ENCODE results near the gene HELZ. TPM values are rescaled to one million over a fixed set of nuclear protein-coding genes. Genes with fewer than 3 reads are reported as not detected.

The HELZ gene
- total RNA-seq, 1 experiment from 2014 or later = 31.3 TPM

DNA sequence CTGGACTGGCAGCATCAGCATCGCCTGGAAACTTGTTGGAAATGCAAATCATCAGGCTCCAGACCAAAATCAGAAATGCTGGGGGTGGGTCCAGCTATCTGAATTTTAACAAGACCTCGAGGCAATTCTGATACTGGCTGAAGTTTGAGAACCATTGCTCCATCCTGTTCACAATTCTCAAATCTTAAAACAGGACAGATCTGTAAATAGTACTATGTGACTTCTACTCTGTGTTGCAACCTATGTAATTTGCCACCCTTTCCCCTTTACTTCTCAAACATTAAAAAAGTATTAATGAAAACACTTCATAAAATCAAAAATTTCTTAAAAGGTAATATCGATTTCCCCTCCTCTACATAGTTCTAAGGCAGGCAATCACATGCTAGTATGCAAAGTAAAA is 172.1 kb downstream of the HELZ start:
- Histone ChIP-seq H3F3A (ENCODE audit: low read length, unreplicated experiment) (no peaks in the 10 kb centered on the region), H3K4me2 (ENCODE audit: low read length) (no peak overlapping the region), H3K36me3 (ENCODE audit: low read depth, low read length) (no peaks in the 10 kb centered on the region), H4K20me1 (ENCODE audit: low read length) (no peaks in the 10 kb centered on the region), H3K27ac (ENCODE audit: low read length) (no peak overlapping the region), H3K27me3 (ENCODE audit: low read length) (no peaks in the 10 kb centered on the region), H3K79me2 (ENCODE audit: low read length) (no peaks in the 10 kb centered on the region), H3K9ac (ENCODE audit: low read length) (no peak overlapping the region), H2AFZ (ENCODE audit: low read length) (no peak overlapping the region), H3K4me1 (ENCODE audit: insufficient read depth, low read length) (no peaks in the 10 kb centered on the region), H3K9me3 (ENCODE audit: low read length) (no peaks in the 10 kb centered on the region), H3K4me3 (ENCODE audit: low read length) (no peak overlapping the region), H3K9me2 (replicated peaks; ENCODE audit: low read length) (no peaks in the 10 kb centered on the region)
- DNase-seq (no peak), ATAC-seq (no peak)
- no TSS peak for BruUV-seq (replicated peaks)
- intact Hi-C loops (cut with micrococcal nuclease) = no loop called here
- ChIA-PET CTCF (no interaction called here), POLR2A (ENCODE audit: unreplicated experiment) (no interaction called here)
- TF ChIP-seq EZH2phosphoT487 (IDR thresholded peaks at IDR 0.05; ENCODE audit: borderline replicate concordance, low read length) (no peak), EZH2 (IDR thresholded peaks at IDR 0.05; ENCODE audit: low read length, unreplicated experiment) (no peak)
- TF ChIP-seq, protein P1, sequence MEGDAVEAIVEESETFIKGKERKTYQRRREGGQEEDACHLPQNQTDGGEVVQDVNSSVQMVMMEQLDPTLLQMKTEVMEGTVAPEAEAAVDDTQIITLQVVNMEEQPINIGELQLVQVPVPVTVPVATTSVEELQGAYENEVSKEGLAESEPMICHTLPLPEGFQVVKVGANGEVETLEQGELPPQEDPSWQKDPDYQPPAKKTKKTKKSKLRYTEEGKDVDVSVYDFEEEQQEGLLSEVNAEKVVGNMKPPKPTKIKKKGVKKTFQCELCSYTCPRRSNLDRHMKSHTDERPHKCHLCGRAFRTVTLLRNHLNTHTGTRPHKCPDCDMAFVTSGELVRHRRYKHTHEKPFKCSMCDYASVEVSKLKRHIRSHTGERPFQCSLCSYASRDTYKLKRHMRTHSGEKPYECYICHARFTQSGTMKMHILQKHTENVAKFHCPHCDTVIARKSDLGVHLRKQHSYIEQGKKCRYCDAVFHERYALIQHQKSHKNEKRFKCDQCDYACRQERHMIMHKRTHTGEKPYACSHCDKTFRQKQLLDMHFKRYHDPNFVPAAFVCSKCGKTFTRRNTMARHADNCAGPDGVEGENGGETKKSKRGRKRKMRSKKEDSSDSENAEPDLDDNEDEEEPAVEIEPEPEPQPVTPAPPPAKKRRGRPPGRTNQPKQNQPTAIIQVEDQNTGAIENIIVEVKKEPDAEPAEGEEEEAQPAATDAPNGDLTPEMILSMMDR (conservative IDR thresholded peaks at IDR 0.05; ENCODE audit: low read depth, low read length) = no peak

DNA sequence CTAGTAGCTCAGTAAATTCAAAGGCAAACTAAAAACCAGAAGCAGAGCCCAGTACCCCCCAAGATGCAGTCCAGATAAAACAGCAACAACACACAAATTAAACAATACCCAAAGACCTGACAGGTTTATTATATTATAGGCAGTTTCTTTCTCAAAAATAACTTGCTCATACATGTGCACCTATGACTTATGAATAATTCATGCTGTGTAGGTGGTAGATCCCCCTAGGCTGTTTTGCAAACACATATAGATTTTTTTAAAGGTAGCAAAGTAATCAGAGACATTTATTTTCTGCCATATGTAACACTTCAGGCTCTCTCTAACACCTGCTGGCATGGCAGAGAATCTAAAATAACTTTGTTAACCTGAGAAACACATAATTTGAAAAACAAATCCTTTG is 173.4 kb downstream of the HELZ start:
- ATAC-seq = no peak
- CTCF ChIA-PET = no interaction called here
- TF ChIP-seq, protein P1 (conservative IDR thresholded peaks at IDR 0.05; ENCODE audit: low read depth, low read length) = no peak
- no peak for TF ChIP-seq EZH2 (IDR thresholded peaks at IDR 0.05; ENCODE audit: low read length, unreplicated experiment)
- no peak for TF ChIP-seq EZH2phosphoT487 (IDR thresholded peaks at IDR 0.05; ENCODE audit: borderline replicate concordance, low read length)

DNA sequence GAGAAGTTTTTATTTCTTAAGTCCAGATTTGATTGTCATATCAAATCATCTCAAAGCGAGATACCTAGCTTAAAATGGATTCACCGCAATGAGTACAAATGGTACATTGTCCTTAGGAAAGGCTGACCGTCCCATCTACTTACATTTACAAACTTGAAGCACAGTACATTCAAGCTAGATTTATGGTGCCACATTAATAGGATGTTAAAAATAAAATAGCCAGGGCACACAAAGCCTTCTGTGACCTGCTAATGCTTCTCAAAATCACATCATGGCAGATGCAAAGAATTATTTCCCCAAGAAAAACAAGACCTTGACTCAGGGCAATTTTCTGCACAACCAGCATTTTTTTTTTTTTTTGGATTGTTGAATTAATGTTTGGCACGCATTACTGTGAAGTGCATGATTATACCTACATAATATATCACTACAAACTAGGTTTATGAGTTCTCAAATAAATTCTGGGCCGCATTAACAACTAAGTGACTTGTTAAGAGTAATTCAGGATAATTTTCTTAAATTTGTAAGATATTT is 175.3 kb downstream of the HELZ start:
- POLR2A ChIA-PET (ENCODE audit: unreplicated experiment) = no interaction called here
- BruUV-seq (replicated peaks) = no TSS peak
- CTCF ChIA-PET = interaction anchor here (0.7 kb wide), 1 partner anchor 89 kb away, joined by 6 read pairs; no protein-coding TSS in a partner anchor

More for the DNA sequence above, 173.4 kb downstream of the HELZ start:
- H3K9me2 ChIP-seq (replicated peaks; ENCODE audit: low read length) = no peaks in the 10 kb centered on the region
- H3F3A ChIP-seq (ENCODE audit: low read length, unreplicated experiment) = no peaks in the 10 kb centered on the region
- no peaks in the 10 kb centered on the region for H3K4me1 ChIP-seq (ENCODE audit: insufficient read depth, low read length)
- intact Hi-C loops (cut with micrococcal nuclease) = no loop called here
- H2AFZ ChIP-seq (ENCODE audit: low read length) = no peak overlapping the region
- no peak overlapping the region for H3K4me3 ChIP-seq (ENCODE audit: low read length)
- H4K20me1 ChIP-seq (ENCODE audit: low read length) = no peaks in the 10 kb centered on the region
- no peaks in the 10 kb centered on the region for H3K27me3 ChIP-seq (ENCODE audit: low read length)
- H3K4me2 ChIP-seq (ENCODE audit: low read length) = no peak overlapping the region
- no peaks in the 10 kb centered on the region for H3K36me3 ChIP-seq (ENCODE audit: low read depth, low read length)
- no peak for DNase-seq
- no peaks in the 10 kb centered on the region for H3K9me3 ChIP-seq (ENCODE audit: low read length)
- H3K27ac ChIP-seq (ENCODE audit: low read length) = no peak overlapping the region
- no peak overlapping the region for H3K9ac ChIP-seq (ENCODE audit: low read length)
- POLR2A ChIA-PET (ENCODE audit: unreplicated experiment) = no interaction called here
- no peaks in the 10 kb centered on the region for H3K79me2 ChIP-seq (ENCODE audit: low read length)
- no TSS peak for BruUV-seq (replicated peaks)

More for the DNA sequence above, 175.3 kb downstream of the HELZ start:
- intact Hi-C loops (cut with micrococcal nuclease) = no loop called here
- Histone ChIP-seq H2AFZ (ENCODE audit: low read length) (no peak overlapping the region), H4K20me1 (ENCODE audit: low read length) (no peaks in the 10 kb centered on the region), H3K4me1 (ENCODE audit: insufficient read depth, low read length) (no peaks in the 10 kb centered on the region), H3K9ac (ENCODE audit: low read length) (no peak overlapping the region), H3K9me2 (replicated peaks; ENCODE audit: low read length) (no peaks in the 10 kb centered on the region), H3K4me3 (ENCODE audit: low read length) (no peak overlapping the region), H3K27me3 (ENCODE audit: low read length) (no peaks in the 10 kb centered on the region), H3K36me3 (ENCODE audit: low read depth, low read length) (no peaks in the 10 kb centered on the region), H3K4me2 (ENCODE audit: low read length) (no peak overlapping the region), H3K27ac (ENCODE audit: low read length) (no peak overlapping the region), H3K79me2 (ENCODE audit: low read length) (no peaks in the 10 kb centered on the region), H3F3A (ENCODE audit: low read length, unreplicated experiment) (no peaks in the 10 kb centered on the region), H3K9me3 (ENCODE audit: low read length) (no peaks in the 10 kb centered on the region)
- TF ChIP-seq, protein P1 (conservative IDR thresholded peaks at IDR 0.05; ENCODE audit: low read depth, low read length) = no peak
- no peak for TF ChIP-seq EZH2 (IDR thresholded peaks at IDR 0.05; ENCODE audit: low read length, unreplicated experiment)
- DNase-seq (no peak), ATAC-seq (no peak)

Data from PC-3 (cell line).